HFF-Myc (cell line): ENCODE data around the gene CD46.
"Not testable (repeated sequence)": the region's sequence is repeated elsewhere in the genome, so short reads cannot be mapped to it uniquely, and the experiment has no call there.

Experiments
- DNase-seq: peaks from one replicate; pipeline ENCODE4 v3.0.0-alpha.2; 2011; ENCODE audit warnings: low read depth; ENCODE audit errors: extremely low read depth
- H3K4me3 ChIP-seq: replicated peaks from 2 replicates; pipeline ENCODE4 v1.5.1; 2011; ENCODE audit warnings: low read depth, mild to moderate bottlenecking, control low read depth, low read length
- CTCF ChIP-seq: IDR thresholded peaks from 2 replicates; pipeline ENCODE4 v1.5.1; 2012; ENCODE audit warnings: mild to moderate bottlenecking, low read depth, low read length, control low read depth; ENCODE audit errors: missing control alignments

The CD46 gene

DNA sequence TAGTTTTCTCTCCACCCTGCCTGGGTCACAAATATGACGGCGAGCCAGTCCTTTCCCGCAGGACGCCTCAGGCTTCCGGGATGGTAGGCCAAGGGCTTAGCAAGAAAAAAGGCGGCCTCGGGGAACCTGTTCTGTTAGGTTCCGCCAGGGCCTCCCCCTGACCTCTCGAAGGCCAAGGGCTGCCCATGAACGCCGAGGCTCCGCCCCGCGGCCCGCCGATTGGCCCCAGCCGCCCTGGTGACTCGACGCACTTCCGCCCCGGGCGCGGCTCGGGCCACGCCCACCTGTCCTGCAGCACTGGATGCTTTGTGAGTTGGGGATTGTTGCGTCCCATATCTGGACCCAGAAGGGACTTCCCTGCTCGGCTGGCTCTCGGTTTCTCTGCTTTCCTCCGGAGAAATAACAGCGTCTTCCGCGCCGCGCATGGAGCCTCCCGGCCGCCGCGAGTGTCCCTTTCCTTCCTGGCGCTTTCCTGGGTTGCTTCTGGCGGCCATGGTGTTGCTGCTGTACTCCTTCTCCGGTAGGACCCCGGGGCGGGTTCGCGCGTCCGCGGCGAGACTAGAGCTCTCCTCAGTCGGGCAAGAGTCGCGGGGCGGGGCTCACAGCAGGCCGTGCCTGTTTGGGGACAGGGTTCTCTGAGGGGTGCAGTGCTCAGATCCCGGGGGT lies at the start of gene CD46:
CD46 (plus strand) TSS at position 265 of the 666 bp plus-strand sequence; CDS start at position 424, 159 bp downstream.
- peak; percentile 66 for DNase-seq
- H3K4me3 ChIP-seq = peak within 1 kb of the TSS; percentile 92
- no peak for TF ChIP-seq CTCF

- no peak for TF ChIP-seq CTCF
- H3K4me3 ChIP-seq = no peak overlapping the region
- DNase-seq = no peak
Observed at GRCh38 chr1:207702317-207702716, 49.5 kb upstream of the CD46 start.

DNA sequence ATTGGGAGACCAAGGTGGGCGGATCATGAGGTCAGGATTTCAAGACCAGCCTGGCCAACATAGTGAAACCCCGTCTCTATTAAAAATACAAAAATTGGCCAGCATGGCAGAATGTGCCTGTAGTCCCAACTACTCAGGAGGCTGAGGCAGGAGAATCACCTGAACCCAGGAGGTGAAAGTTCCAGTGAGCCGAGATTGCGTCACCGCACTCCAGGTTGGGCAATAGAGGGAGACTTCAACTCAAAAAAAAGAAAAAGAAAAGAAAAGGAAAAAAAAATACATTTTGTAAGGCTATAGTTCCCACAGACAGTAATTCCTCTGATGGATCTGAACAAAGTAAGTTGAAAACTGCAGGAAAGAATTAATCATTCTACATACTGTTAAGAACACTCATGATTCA lies 48.1 kb upstream of the CD46 start:
- no peak overlapping the region for H3K4me3 ChIP-seq
- TF ChIP-seq CTCF = no peak
- no peak for DNase-seq

DNA sequence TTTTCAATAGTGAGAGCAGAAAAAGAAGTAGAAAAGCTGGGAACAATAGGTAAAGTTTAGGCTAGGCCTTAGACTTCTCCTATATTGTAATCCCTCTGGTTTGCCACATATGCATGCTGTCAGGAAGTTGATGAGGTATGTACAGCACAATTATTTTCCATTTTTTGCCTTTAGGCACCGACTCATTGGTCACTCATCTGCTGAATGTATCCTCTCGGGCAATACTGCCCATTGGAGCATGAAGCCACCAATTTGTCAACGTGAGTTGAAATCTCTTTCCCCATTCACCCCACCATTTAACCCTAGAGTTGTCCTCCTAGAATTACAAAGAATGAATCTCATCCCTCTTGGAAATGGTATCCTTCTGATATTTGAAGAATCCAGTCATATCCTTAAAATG lies 43.9 kb upstream of the CD46 start:
- H3K4me3 ChIP-seq, DNase-seq: not testable (repeated sequence)

- no peak for TF ChIP-seq CTCF
- peak; percentile 19 for DNase-seq
- no peak overlapping the region for H3K4me3 ChIP-seq
Observed at GRCh38 chr1:207711285-207711684, 40.6 kb upstream of the CD46 start.

GRCh38 chr1:207712701-207713100 lies 39.2 kb upstream of the CD46 start:
- not testable (repeated sequence) for H3K4me3 ChIP-seq

DNA sequence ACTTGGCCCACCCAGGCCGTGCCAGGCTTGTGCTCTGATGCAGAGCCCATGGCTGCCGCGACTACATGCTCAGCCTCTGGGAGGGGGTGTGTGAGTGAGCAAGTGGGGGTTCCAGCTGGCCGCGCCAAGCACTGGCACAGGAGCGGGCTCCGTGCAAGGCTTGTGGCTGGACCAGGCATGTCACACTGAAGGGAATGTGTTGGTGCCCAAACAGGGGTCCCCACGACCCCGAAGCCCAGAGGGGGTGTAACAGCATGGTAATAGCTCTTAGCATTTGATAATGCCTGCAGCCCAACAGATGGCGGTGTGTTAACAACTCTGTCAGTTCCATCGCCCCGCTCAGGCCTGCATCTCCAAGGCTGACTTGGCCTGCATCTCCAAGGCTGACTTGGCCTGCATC lies 38.3 kb upstream of the CD46 start:
- no peak overlapping the region for H3K4me3 ChIP-seq
- no peak for DNase-seq
- no peak for TF ChIP-seq CTCF

More at GRCh38 chr1:207712701-207713100, 39.2 kb upstream of the CD46 start:
- not testable (repeated sequence) for DNase-seq

DNA sequence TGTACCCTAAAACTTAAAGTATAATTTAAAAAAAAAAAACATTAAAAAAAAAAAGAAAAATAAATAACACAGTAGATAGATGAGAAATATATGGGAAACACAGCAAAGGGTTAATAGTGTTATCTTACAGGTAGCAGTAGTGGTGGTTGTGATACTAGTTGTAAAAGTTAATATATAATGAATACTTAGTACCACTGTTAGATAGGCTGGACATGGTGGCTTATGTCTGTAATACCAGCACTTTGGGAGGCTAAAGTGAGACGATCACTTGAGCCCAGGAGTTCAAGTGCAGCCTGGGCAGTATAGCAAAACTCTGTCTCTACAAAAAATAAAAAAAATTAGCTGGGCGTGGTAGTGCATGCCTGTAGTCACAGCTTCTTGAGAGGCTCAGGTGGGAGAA lies 32.6 kb upstream of the CD46 start:
- no peak overlapping the region for H3K4me3 ChIP-seq
- no peak for DNase-seq
- no peak for TF ChIP-seq CTCF

- DNase-seq, H3K4me3 ChIP-seq: not testable (repeated sequence)
Observed at GRCh38 chr1:207728200-207728858, 23.5 kb upstream of the CD46 start.

- H3K4me3 ChIP-seq = not testable (repeated sequence)
Observed at GRCh38 chr1:207737503-207738157, 14.2 kb upstream of the CD46 start.

More at GRCh38 chr1:207737503-207738157, 14.2 kb upstream of the CD46 start:
- DNase-seq = not testable (repeated sequence)
